ENCODE data around the gene ITGB6.

GRCh38 chr2:160138406-160138805, 61.7 kb downstream of the ITGB6 start:
- TF ChIP-seq CTCF (IDR thresholded peaks at IDR 0.05) (no peak), EP300 (IDR thresholded peaks at IDR 0.05) (no peak), POLR2A (IDR thresholded peaks at IDR 0.05) (no peak)

Measured in sigmoid colon (tissue), 4 donors.